NB4 (cell line): ENCODE results near the gene PEAK1.

ENCODE experiments used
- POLR2A ChIP-seq: IDR thresholded peaks from 2 replicates; pipeline ENCODE4 v1.6.1; 2011; ENCODE audit warnings: mild to moderate bottlenecking; ENCODE audit not compliant: insufficient read length; ENCODE audit errors: extremely low read depth
- TF ChIP-seq, protein P1 (sequence below): IDR thresholded peaks from one replicate; pipeline ENCODE4 v1.5.1; 2012; ENCODE audit warnings: low read depth, low read length
- TF ChIP-seq, protein P2 (sequence below): IDR thresholded peaks from 2 replicates; pipeline ENCODE4 v1.6.1; 2011; ENCODE audit warnings: low read depth, low read length

DNA sequence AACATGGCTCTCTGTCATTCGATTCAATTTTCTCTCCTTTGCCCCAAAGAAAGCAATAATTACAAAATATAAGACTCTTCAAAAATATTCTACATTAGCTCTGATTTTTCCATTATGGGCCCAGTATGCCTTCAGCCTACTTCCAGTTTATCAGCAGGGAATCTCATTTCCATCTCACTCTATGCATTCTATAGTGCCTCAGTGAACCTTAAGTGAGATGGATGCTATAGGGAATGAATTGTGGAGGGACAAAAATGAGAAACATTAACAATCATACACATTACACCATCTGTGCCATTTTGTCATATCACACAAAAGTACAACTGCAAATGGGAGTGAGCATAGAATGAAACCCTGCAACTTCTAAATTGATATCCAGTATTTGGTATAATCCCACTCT, 298.3 kb downstream of the PEAK1 start:
- TF ChIP-seq, protein P1, sequence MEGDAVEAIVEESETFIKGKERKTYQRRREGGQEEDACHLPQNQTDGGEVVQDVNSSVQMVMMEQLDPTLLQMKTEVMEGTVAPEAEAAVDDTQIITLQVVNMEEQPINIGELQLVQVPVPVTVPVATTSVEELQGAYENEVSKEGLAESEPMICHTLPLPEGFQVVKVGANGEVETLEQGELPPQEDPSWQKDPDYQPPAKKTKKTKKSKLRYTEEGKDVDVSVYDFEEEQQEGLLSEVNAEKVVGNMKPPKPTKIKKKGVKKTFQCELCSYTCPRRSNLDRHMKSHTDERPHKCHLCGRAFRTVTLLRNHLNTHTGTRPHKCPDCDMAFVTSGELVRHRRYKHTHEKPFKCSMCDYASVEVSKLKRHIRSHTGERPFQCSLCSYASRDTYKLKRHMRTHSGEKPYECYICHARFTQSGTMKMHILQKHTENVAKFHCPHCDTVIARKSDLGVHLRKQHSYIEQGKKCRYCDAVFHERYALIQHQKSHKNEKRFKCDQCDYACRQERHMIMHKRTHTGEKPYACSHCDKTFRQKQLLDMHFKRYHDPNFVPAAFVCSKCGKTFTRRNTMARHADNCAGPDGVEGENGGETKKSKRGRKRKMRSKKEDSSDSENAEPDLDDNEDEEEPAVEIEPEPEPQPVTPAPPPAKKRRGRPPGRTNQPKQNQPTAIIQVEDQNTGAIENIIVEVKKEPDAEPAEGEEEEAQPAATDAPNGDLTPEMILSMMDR: no peak
- TF ChIP-seq, protein P2, sequence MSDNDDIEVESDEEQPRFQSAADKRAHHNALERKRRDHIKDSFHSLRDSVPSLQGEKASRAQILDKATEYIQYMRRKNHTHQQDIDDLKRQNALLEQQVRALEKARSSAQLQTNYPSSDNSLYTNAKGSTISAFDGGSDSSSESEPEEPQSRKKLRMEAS: no peak
- no peak for TF ChIP-seq POLR2A
